ENCODE data around the gene NR5A1. TPM values are rescaled to one million over a fixed set of nuclear protein-coding genes. Genes with fewer than 3 reads are reported as not detected.

Gene NR5A1
- total RNA-seq, 4 donors from 2014 or later, result 0.40 TPM; not detected in 3

DNA sequence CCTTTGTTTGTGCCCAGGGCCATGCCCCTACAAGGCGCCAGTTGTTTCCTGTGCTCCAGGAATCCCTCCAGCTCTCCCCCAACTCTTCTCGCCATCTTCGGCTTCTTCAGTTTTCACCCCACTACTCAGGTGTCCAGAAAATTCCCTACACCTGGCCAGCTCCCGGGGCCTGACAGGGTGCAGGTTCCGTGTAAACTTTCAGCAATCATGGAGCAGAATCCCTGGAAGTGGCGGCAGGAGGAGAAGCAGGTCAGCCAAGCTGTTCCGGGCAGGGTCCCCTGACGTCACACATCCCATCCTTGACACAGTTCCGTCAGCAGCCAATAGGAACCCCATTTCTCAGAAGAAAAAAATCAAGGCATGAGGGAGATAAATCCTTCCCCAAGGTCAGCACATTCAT, 69.1 kb downstream of the NR5A1 start:
- no peaks in the 10 kb centered on the region for H3K36me3 ChIP-seq
- no peak for DNase-seq

DNA sequence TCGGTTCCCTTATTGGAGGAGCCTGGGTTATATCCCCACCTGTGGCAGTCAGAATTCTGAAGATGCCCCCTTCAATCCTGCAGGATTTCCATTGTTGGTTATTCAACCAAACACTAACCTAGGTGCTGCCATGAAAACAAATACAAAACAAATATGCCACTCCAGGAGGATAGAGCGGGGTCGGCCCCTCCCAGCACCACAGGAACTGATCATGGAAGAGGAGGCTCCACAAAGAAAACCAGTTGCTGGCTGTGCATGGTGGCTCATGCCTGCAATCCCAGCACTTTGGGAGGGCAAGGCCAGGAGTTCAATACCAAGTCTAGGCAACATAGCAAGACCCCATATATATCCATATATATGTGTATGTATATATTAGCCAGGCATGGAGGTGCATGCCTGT, 70.1 kb downstream of the NR5A1 start:
- no peak for TF ChIP-seq POLR2A (IDR thresholded peaks at IDR 0.05)
- TF ChIP-seq, protein P1, sequence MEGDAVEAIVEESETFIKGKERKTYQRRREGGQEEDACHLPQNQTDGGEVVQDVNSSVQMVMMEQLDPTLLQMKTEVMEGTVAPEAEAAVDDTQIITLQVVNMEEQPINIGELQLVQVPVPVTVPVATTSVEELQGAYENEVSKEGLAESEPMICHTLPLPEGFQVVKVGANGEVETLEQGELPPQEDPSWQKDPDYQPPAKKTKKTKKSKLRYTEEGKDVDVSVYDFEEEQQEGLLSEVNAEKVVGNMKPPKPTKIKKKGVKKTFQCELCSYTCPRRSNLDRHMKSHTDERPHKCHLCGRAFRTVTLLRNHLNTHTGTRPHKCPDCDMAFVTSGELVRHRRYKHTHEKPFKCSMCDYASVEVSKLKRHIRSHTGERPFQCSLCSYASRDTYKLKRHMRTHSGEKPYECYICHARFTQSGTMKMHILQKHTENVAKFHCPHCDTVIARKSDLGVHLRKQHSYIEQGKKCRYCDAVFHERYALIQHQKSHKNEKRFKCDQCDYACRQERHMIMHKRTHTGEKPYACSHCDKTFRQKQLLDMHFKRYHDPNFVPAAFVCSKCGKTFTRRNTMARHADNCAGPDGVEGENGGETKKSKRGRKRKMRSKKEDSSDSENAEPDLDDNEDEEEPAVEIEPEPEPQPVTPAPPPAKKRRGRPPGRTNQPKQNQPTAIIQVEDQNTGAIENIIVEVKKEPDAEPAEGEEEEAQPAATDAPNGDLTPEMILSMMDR (IDR thresholded peaks at IDR 0.05), result no peak
- H3K27me3 ChIP-seq, result no peaks in the 10 kb centered on the region
- 95 to 98% methylated on average over 3 of the region's 3 CpGs for WGBS, 2 donors
- intact Hi-C loops (cut with DNase I), result no loop called here
- H3K27ac ChIP-seq, result no peak overlapping the region
- no peak overlapping the region for H3K4me3 ChIP-seq (replicated peaks in 1 of 3)
- H3K4me1 ChIP-seq, result no peaks in the 10 kb centered on the region
- no peak for DNase-seq
- H3K9me3 ChIP-seq, result no peaks in the 10 kb centered on the region
- H3K36me3 ChIP-seq, result no peaks in the 10 kb centered on the region

More for the DNA sequence above, 69.1 kb downstream of the NR5A1 start:
- Histone ChIP-seq H3K27me3 (no peaks in the 10 kb centered on the region), H3K4me3 (replicated peaks in 1 of 3) (no peak overlapping the region), H3K9me3 (no peaks in the 10 kb centered on the region), H3K27ac (no peak overlapping the region), H3K4me1 (no peaks in the 10 kb centered on the region)
- intact Hi-C loops (cut with DNase I), result no loop called here
- TF ChIP-seq, protein P1 (IDR thresholded peaks at IDR 0.05), result no peak
- TF ChIP-seq POLR2A (IDR thresholded peaks at IDR 0.05), result no peak
- 86 to 89% methylated on average over 9 of the region's 9 CpGs for WGBS, 2 donors

DNA sequence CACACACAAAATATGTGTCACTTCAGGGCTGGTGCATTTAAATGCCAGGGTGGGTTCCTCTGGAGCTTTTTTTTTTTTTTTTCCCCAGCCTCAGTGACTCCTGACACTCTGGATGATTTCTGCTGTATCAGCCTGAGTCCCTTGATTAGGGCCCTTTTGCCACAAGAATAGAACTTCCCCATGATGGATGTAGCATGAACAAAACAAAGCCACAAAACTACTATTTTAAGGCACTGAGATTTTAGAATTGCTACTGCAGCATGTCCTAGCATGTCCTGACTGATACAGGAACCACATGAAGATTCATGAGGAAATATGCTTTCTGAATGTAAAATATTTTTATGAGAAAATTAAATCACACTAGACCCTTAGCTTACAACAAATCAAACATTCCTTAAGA, 70.9 kb downstream of the NR5A1 start:
- DNase-seq, result no peak
- intact Hi-C loops (cut with DNase I), result no loop called here
- TF ChIP-seq POLR2A (IDR thresholded peaks at IDR 0.05), result no peak
- TF ChIP-seq, protein P1 (IDR thresholded peaks at IDR 0.05), result no peak
- H3K9me3 ChIP-seq, result no peaks in the 10 kb centered on the region
- no peak overlapping the region for H3K4me3 ChIP-seq (replicated peaks in 1 of 3)
- H3K27me3 ChIP-seq, result no peaks in the 10 kb centered on the region
- H3K27ac ChIP-seq, result no peak overlapping the region
- H3K36me3 ChIP-seq, result no peaks in the 10 kb centered on the region
- no peaks in the 10 kb centered on the region for H3K4me1 ChIP-seq

Other genes with a start within 250 kb of the NR5A1 start
- gene NEK6, start 249.4 kb downstream of the NR5A1 start, total RNA-seq, result 10 to 100 TPM; 10.7 to 12.8 (median 11.0) TPM
- gene PSMB7, start 92.0 kb downstream of the NR5A1 start, total RNA-seq, result 100 to 1,000 TPM in 3 of 4 donors, 10 to 100 TPM in 1; 84.3 to 178 (median 135) TPM
- not detected for gene ADGRD2, start 56.9 kb downstream of the NR5A1 start, total RNA-seq

Measured in thyroid gland (tissue), 4 donors.